Measurements from ENCODE around the gene ADAMTS5. TPM values are rescaled to one million over a fixed set of nuclear protein-coding genes. Genes with fewer than 3 reads are reported as not detected.

Gene ADAMTS5
- polyA plus RNA-seq, 1 donor from 2014 or later: 1.6 TPM

DNA sequence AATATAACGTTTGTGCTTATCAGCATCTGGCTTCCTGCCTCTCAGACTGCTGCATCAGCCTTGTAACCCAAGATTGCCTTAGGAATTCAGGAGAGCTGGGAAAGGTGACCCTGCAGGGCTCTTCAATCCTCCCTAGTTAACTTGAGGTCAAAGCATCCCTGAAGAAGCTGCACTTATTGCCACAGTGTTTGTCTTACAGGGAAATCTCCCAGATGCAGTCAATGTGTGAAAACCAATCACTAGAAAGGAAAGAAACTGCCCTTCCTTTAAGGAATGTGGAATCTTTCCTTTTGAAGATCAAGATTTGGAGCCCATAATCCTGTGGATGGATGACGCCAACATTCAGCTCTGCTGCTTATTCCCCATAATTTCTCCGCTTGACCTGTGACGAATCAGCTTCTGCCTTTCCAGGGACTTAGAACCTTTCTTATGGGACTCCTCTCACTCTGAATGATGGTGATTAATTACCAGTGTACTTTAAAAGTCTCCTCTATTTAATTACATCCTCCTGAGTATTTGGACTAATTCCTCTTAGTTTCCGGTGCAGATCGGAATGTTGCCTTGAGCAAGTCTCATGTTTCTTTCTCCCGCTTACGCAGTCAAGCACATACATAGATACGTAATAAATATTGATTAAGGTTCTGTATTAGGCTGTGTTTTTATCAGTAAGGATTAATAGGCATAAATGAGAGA, 14.4 kb downstream of the ADAMTS5 start:
- H3K9ac ChIP-seq (ENCODE audit: low read length): no peak overlapping the region
- H3K9me2 ChIP-seq (ENCODE audit: insufficient read depth, low read length): no peaks in the 10 kb centered on the region
- no peaks in the 10 kb centered on the region for H4K20me1 ChIP-seq (ENCODE audit: insufficient read depth)
- H3K79me2 ChIP-seq (replicated peaks; ENCODE audit: insufficient read depth, low read length): no peaks in the 10 kb centered on the region
- H3F3A ChIP-seq (ENCODE audit: insufficient read depth, low read length, poor library complexity, severe bottlenecking): no peaks in the 10 kb centered on the region
- no peak overlapping the region for H3K4me2 ChIP-seq (ENCODE audit: low read length)
- H3K27ac ChIP-seq (ENCODE audit: low read length): no peak overlapping the region
- no peaks in the 10 kb centered on the region for H3K9me3 ChIP-seq (ENCODE audit: low read length)
- H3K27me3 ChIP-seq (ENCODE audit: insufficient read depth, low read depth, low read length): no peaks in the 10 kb centered on the region
- no peak overlapping the region for H2AFZ ChIP-seq (ENCODE audit: low read depth, low read length)
- H3K36me3 ChIP-seq (ENCODE audit: insufficient read depth, low read length): no peaks in the 10 kb centered on the region
- TF ChIP-seq EZH2 (IDR thresholded peaks at IDR 0.05; ENCODE audit: borderline replicate concordance, insufficient read depth, low read length, poor library complexity, severe bottlenecking): no peak
- TF ChIP-seq, protein P1, sequence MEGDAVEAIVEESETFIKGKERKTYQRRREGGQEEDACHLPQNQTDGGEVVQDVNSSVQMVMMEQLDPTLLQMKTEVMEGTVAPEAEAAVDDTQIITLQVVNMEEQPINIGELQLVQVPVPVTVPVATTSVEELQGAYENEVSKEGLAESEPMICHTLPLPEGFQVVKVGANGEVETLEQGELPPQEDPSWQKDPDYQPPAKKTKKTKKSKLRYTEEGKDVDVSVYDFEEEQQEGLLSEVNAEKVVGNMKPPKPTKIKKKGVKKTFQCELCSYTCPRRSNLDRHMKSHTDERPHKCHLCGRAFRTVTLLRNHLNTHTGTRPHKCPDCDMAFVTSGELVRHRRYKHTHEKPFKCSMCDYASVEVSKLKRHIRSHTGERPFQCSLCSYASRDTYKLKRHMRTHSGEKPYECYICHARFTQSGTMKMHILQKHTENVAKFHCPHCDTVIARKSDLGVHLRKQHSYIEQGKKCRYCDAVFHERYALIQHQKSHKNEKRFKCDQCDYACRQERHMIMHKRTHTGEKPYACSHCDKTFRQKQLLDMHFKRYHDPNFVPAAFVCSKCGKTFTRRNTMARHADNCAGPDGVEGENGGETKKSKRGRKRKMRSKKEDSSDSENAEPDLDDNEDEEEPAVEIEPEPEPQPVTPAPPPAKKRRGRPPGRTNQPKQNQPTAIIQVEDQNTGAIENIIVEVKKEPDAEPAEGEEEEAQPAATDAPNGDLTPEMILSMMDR (IDR thresholded peaks at IDR 0.05; ENCODE audit: poor library complexity, severe bottlenecking): no peak
- TF ChIP-seq MXI1 (conservative IDR thresholded peaks at IDR 0.05; ENCODE audit: poor library complexity, severe bottlenecking): no peak
- TF ChIP-seq RAD21 (conservative IDR thresholded peaks at IDR 0.05): no peak
- TF ChIP-seq EP300 (conservative IDR thresholded peaks at IDR 0.05; ENCODE audit: poor library complexity, severe bottlenecking): no peak
- TF ChIP-seq POLR2AphosphoS5 (IDR thresholded peaks at IDR 0.05): no peak
- TF ChIP-seq, protein P2, sequence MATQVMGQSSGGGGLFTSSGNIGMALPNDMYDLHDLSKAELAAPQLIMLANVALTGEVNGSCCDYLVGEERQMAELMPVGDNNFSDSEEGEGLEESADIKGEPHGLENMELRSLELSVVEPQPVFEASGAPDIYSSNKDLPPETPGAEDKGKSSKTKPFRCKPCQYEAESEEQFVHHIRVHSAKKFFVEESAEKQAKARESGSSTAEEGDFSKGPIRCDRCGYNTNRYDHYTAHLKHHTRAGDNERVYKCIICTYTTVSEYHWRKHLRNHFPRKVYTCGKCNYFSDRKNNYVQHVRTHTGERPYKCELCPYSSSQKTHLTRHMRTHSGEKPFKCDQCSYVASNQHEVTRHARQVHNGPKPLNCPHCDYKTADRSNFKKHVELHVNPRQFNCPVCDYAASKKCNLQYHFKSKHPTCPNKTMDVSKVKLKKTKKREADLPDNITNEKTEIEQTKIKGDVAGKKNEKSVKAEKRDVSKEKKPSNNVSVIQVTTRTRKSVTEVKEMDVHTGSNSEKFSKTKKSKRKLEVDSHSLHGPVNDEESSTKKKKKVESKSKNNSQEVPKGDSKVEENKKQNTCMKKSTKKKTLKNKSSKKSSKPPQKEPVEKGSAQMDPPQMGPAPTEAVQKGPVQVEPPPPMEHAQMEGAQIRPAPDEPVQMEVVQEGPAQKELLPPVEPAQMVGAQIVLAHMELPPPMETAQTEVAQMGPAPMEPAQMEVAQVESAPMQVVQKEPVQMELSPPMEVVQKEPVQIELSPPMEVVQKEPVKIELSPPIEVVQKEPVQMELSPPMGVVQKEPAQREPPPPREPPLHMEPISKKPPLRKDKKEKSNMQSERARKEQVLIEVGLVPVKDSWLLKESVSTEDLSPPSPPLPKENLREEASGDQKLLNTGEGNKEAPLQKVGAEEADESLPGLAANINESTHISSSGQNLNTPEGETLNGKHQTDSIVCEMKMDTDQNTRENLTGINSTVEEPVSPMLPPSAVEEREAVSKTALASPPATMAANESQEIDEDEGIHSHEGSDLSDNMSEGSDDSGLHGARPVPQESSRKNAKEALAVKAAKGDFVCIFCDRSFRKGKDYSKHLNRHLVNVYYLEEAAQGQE (IDR thresholded peaks at IDR 0.05; ENCODE audit: borderline replicate concordance): no peak
- TF ChIP-seq SMC3 (conservative IDR thresholded peaks at IDR 0.05; ENCODE audit: poor library complexity): no peak
- TF ChIP-seq TAF1 (IDR thresholded peaks at IDR 0.05; ENCODE audit: low read depth): no peak
- no peak overlapping the region for H3K4me3 ChIP-seq (ENCODE audit: low read length)

DNA sequence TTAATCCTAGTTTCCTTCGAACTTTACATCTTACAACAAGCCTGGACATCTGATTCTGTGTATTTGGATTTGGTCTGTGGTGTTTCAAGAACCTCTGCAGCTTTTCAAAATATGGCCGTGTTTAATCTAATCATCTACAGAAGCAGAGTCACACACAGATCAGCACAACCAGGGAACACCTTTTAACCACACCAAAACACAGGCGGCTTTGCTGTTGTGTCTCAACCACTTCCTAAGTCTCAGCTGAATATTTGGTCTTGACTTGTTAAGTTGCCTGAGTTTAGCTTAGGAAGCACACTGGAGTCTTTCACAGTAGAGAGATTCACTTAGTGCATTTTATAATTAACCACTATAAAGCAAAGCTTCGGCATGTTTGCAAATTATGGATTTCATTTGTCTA, 17.1 kb downstream of the ADAMTS5 start:
- no peaks in the 10 kb centered on the region for H4K20me1 ChIP-seq (ENCODE audit: insufficient read depth)
- no peak overlapping the region for H3K4me3 ChIP-seq (ENCODE audit: low read length)
- TF ChIP-seq, protein P1 (IDR thresholded peaks at IDR 0.05; ENCODE audit: poor library complexity, severe bottlenecking): no peak
- TF ChIP-seq TAF1 (IDR thresholded peaks at IDR 0.05; ENCODE audit: low read depth): no peak
- TF ChIP-seq EP300 (conservative IDR thresholded peaks at IDR 0.05; ENCODE audit: poor library complexity, severe bottlenecking): no peak
- no peak for TF ChIP-seq SMC3 (conservative IDR thresholded peaks at IDR 0.05; ENCODE audit: poor library complexity)
- no peak for TF ChIP-seq RAD21 (conservative IDR thresholded peaks at IDR 0.05)
- TF ChIP-seq, protein P2 (IDR thresholded peaks at IDR 0.05; ENCODE audit: borderline replicate concordance): no peak
- TF ChIP-seq MXI1 (conservative IDR thresholded peaks at IDR 0.05; ENCODE audit: poor library complexity, severe bottlenecking): no peak
- TF ChIP-seq POLR2AphosphoS5 (IDR thresholded peaks at IDR 0.05): no peak
- no peak for TF ChIP-seq EZH2 (IDR thresholded peaks at IDR 0.05; ENCODE audit: borderline replicate concordance, insufficient read depth, low read length, poor library complexity, severe bottlenecking)
- H3K9me3 ChIP-seq (ENCODE audit: low read length): no peaks in the 10 kb centered on the region
- H3K27me3 ChIP-seq (ENCODE audit: insufficient read depth, low read depth, low read length): no peaks in the 10 kb centered on the region
- no peak overlapping the region for H3K9ac ChIP-seq (ENCODE audit: low read length)
- no peaks in the 10 kb centered on the region for H3F3A ChIP-seq (ENCODE audit: insufficient read depth, low read length, poor library complexity, severe bottlenecking)
- H3K79me2 ChIP-seq (replicated peaks; ENCODE audit: insufficient read depth, low read length): no peaks in the 10 kb centered on the region
- H3K36me3 ChIP-seq (ENCODE audit: insufficient read depth, low read length): no peaks in the 10 kb centered on the region
- no peak overlapping the region for H3K4me2 ChIP-seq (ENCODE audit: low read length)
- H2AFZ ChIP-seq (ENCODE audit: low read depth, low read length): no peak overlapping the region
- no peak overlapping the region for H3K27ac ChIP-seq (ENCODE audit: low read length)
- no peaks in the 10 kb centered on the region for H3K9me2 ChIP-seq (ENCODE audit: insufficient read depth, low read length)

Measured in neural cell (in vitro differentiated cells).